Measurements from ENCODE around the gene IGDCC3.

DNA sequence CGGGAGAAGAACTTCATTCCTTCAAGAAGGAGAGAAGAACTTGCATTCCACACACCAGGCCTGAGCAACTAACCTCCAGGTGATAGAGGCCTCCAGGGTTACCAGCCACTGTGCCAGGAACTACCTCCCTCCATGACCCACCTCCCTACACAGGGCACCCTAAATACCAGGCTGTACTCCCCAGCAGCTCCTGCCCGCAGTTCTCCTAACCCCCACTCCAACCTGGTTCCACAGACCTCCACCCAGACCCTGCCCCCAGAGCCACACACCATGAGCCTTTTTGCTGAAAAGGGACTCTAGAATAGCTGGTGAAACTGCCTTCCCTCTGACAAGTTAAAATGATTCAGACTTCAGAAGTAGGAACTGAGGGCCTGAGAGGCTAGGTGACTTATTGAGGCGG, 8.2 kb downstream of the IGDCC3 start:
- TF ChIP-seq, protein P1, sequence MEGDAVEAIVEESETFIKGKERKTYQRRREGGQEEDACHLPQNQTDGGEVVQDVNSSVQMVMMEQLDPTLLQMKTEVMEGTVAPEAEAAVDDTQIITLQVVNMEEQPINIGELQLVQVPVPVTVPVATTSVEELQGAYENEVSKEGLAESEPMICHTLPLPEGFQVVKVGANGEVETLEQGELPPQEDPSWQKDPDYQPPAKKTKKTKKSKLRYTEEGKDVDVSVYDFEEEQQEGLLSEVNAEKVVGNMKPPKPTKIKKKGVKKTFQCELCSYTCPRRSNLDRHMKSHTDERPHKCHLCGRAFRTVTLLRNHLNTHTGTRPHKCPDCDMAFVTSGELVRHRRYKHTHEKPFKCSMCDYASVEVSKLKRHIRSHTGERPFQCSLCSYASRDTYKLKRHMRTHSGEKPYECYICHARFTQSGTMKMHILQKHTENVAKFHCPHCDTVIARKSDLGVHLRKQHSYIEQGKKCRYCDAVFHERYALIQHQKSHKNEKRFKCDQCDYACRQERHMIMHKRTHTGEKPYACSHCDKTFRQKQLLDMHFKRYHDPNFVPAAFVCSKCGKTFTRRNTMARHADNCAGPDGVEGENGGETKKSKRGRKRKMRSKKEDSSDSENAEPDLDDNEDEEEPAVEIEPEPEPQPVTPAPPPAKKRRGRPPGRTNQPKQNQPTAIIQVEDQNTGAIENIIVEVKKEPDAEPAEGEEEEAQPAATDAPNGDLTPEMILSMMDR (IDR thresholded peaks at IDR 0.05) = no peak
- TF ChIP-seq POLR2AphosphoS5 (IDR thresholded peaks at IDR 0.05) = no peak
- no peak for TF ChIP-seq POLR2A (IDR thresholded peaks at IDR 0.05)
- no peak for TF ChIP-seq EP300 (IDR thresholded peaks at IDR 0.05)

Data from suprapubic skin (tissue), 4 donors.